GM10266 (cell line): ENCODE data around the gene GGTLC1.

ENCODE experiments used
- DNase-seq: peaks from one replicate; pipeline ENCODE4 v3.0.0; 2012; ENCODE audit errors: extremely low spot score
- CTCF ChIP-seq: IDR thresholded peaks from 2 replicates; pipeline ENCODE4 v1.5.1; 2012; ENCODE audit warnings: mild to moderate bottlenecking, low read depth; ENCODE audit not compliant: control insufficient read depth, insufficient read depth; ENCODE audit errors: missing control alignments

The GGTLC1 gene

GRCh38 chr20:23988561-23988960 is at the start of gene GGTLC1:
TSS of gene GGTLC1 (minus strand) at chr20:23988779. CDS start at chr20:23986611, 2,168 bp downstream.
- DNase-seq: no peak

GRCh38 chr20:24034820-24035219 is 46.2 kb upstream of the GGTLC1 start:
- no peak for TF ChIP-seq CTCF
- DNase-seq: no peak

More at GRCh38 chr20:23988561-23988960, at the start of gene GGTLC1:
- no peak for TF ChIP-seq CTCF

- DNase-seq: no peak
- TF ChIP-seq CTCF: no peak
Observed at GRCh38 chr20:24033565-24033964, 45.0 kb upstream of the GGTLC1 start.

GRCh38 chr20:24033151-24033550 is 44.6 kb upstream of the GGTLC1 start:
- TF ChIP-seq CTCF: no peak
- DNase-seq: no peak

GRCh38 chr20:24032400-24032898 is 43.9 kb upstream of the GGTLC1 start:
- no peak for TF ChIP-seq CTCF
- DNase-seq: no peak

- no peak for TF ChIP-seq CTCF
- DNase-seq: no peak
Observed at GRCh38 chr20:24027229-24027628, 38.6 kb upstream of the GGTLC1 start.

- no peak for TF ChIP-seq CTCF
Observed at GRCh38 chr20:24022621-24023180, 34.1 kb upstream of the GGTLC1 start.

More at GRCh38 chr20:24022621-24023180, 34.1 kb upstream of the GGTLC1 start:
- DNase-seq: no peak
